Nephron (organoid): Measurements from ENCODE around the gene TTBK1.

Experiments used
- H3K27ac Mint-ChIP-seq, 3 experiments: 2 replicates each; pipeline ENCODE4 v1.8.0; 2020; ENCODE audit warnings: mixed read lengths in 3 of 3, mild to moderate bottlenecking in 2 of 3, moderate library complexity in 1 of 3
- H3K27me3 Mint-ChIP-seq: 2 replicates; pipeline ENCODE4 v1.8.0; 2021; ENCODE audit warnings: low read depth, mild to moderate bottlenecking, moderate library complexity, mixed read lengths
- H3K36me3 Mint-ChIP-seq: 2 replicates; pipeline ENCODE4 v1.8.0; 2020; ENCODE audit warnings: low read depth, mixed read lengths
- H3K4me1 Mint-ChIP-seq: 2 replicates; pipeline ENCODE4 v1.8.0; 2020; ENCODE audit warnings: mixed read lengths
- H3K4me3 Mint-ChIP-seq, 3 experiments: 2 replicates each; pipeline ENCODE4 v1.8.0; 2020; ENCODE audit warnings: mild to moderate bottlenecking in 3 of 3, mixed read lengths in 3 of 3, moderate library complexity in 2 of 3
- H3K9me3 Mint-ChIP-seq: 2 replicates; pipeline ENCODE4 v1.8.0; 2020; ENCODE audit warnings: mixed read lengths
- CTCF ChIP-seq, 3 experiments: fragments of 200-600 bp; sonication (generic); IDR thresholded peaks; one replicate each; pipeline ENCODE4 v1.5.0; 2021; ENCODE audit warnings: antibody characterized with exemption in 3 of 3; ENCODE audit not compliant: unreplicated experiment in 3 of 3

Gene TTBK1

GRCh38 chr6:43219814-43220213 lies 23.5 kb upstream of the TTBK1 start:
- H3K27ac Mint-ChIP-seq: no peak overlapping the region
- H3K27me3 Mint-ChIP-seq: no peaks in the 10 kb centered on the region
- no peak overlapping the region for H3K4me3 Mint-ChIP-seq
- H3K36me3 Mint-ChIP-seq: peaks cover 33% of the 10 kb centered on the region
- H3K9me3 Mint-ChIP-seq: no peaks in the 10 kb centered on the region
- H3K4me1 Mint-ChIP-seq: peaks cover 4% of the 10 kb centered on the region
- TF ChIP-seq CTCF (IDR thresholded peaks at IDR 0.05; ENCODE audit: unreplicated experiment in 3 of 3): no peak

GRCh38 chr6:43220439-43220951 lies 22.8 kb upstream of the TTBK1 start:
- peaks cover 31% of the 10 kb centered on the region for H3K36me3 Mint-ChIP-seq
- no peaks in the 10 kb centered on the region for H3K9me3 Mint-ChIP-seq
- H3K4me1 Mint-ChIP-seq: peaks cover 4% of the 10 kb centered on the region
- TF ChIP-seq CTCF (IDR thresholded peaks at IDR 0.05; ENCODE audit: unreplicated experiment in 3 of 3): no peak
- no peak overlapping the region for H3K27ac Mint-ChIP-seq
- H3K27me3 Mint-ChIP-seq: no peaks in the 10 kb centered on the region
- no peak overlapping the region for H3K4me3 Mint-ChIP-seq

- Mint-ChIP-seq H3K36me3 (peaks cover 34% of the 10 kb centered on the region), H3K4me1 (peaks cover 4% of the 10 kb centered on the region), H3K27ac (no peak overlapping the region), H3K27me3 (no peaks in the 10 kb centered on the region), H3K9me3 (no peaks in the 10 kb centered on the region), H3K4me3 (no peak overlapping the region)
- TF ChIP-seq CTCF (IDR thresholded peaks at IDR 0.05; ENCODE audit: unreplicated experiment in 3 of 3): no peak
These were observed 22.0 kb upstream of the TTBK1 start for GRCh38 chr6:43221046-43221972.

- H3K9me3 Mint-ChIP-seq: no peaks in the 10 kb centered on the region
These were observed 20.7 kb upstream of the TTBK1 start for GRCh38 chr6:43222418-43223059.

GRCh38 chr6:43223175-43223574 lies 20.1 kb upstream of the TTBK1 start:
- peaks cover 4% of the 10 kb centered on the region for H3K4me1 Mint-ChIP-seq
- H3K27ac Mint-ChIP-seq: no peak overlapping the region
- no peak overlapping the region for H3K4me3 Mint-ChIP-seq
- TF ChIP-seq CTCF (IDR thresholded peaks at IDR 0.05; ENCODE audit: unreplicated experiment in 3 of 3): no peak
- H3K36me3 Mint-ChIP-seq: peaks cover 28% of the 10 kb centered on the region
- H3K9me3 Mint-ChIP-seq: no peaks in the 10 kb centered on the region
- H3K27me3 Mint-ChIP-seq: no peaks in the 10 kb centered on the region

More at GRCh38 chr6:43222418-43223059, 20.7 kb upstream of the TTBK1 start:
- no peak overlapping the region for H3K4me3 Mint-ChIP-seq
- H3K4me1 Mint-ChIP-seq: peaks cover 4% of the 10 kb centered on the region
- peaks cover 30% of the 10 kb centered on the region for H3K36me3 Mint-ChIP-seq
- no peak overlapping the region for H3K27ac Mint-ChIP-seq
- H3K27me3 Mint-ChIP-seq: no peaks in the 10 kb centered on the region
- no peak for TF ChIP-seq CTCF (IDR thresholded peaks at IDR 0.05; ENCODE audit: unreplicated experiment in 3 of 3)
